GM18951 (cell line): ENCODE results near the gene GNG7.
"Not testable (repeated sequence)": the region's sequence is repeated elsewhere in the genome, so short reads cannot be mapped to it uniquely, and the experiment has no call there.

ENCODE experiments used
- POLR2A ChIP-seq: IDR thresholded peaks from 4 replicates; pipeline ENCODE4 v1.6.1; 2011; ENCODE audit warnings: mild to moderate bottlenecking; ENCODE audit not compliant: insufficient read length, insufficient read depth; ENCODE audit errors: extremely low read depth
- in situ Hi-C: fragments of 300-500 bp; cut with MboI; formaldehyde crosslinking; loops from one replicate; pipeline ENCODE4 v1.12.0; 2022; ENCODE audit warnings: low sequenced_read_pairs, mixed read lengths, inconsistent platforms; ENCODE audit not compliant: unreplicated experiment

GNG7 gene

DNA sequence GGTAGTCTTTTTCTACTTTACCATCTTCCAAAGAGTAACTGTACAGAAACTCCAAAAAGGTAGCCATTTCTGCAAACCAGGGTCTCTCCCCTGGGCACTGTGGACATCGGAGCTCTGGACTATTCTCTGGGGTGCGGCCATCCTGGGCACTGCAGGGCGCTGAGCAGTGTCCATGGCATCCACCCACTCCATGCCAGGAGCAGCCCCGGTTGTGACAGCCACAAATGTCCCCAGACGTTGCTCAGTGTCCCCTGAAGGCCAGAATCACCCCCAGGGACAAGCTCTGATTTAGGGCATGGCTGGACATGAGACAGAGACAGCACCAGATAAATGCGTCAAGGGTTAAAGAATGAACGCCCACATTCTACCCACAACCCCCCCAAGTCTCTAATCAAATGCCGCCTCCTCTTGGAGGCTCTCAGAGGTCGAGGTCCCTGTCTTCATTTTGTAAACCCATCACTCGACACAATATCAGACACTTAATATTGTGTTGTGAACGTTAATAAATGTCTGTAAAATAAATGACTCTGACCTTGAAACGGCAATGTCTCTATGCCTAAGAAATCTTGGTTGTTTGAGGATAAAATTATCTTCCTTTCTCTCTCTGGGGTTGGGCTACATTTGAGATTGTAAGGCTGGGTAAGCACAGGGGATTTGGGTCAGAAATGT lies 8.9 kb downstream of the GNG7 start:
- no peak for TF ChIP-seq POLR2A
- in situ Hi-C loops = no loop called here

DNA sequence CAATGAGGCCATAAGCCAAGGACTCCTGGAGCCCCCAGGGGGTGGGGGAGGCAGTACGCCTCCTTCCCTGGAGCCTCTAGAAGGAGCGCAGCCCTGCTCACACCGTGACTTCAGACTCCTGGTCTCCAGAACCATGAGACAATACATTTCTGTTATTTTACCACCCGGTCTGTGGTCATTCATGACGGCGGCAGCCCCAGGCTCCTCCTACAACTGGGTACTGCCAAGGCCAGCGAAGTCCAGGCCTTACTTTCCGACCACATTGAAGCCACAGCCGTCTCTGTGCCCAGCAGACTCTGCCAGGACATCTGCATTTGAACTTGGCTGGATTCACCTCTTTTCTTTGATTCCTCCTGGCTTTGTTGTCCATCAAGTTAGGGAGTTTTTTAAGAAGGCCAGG lies 10.5 kb downstream of the GNG7 start:
- TF ChIP-seq POLR2A = no peak
- in situ Hi-C loops = no loop called here

DNA sequence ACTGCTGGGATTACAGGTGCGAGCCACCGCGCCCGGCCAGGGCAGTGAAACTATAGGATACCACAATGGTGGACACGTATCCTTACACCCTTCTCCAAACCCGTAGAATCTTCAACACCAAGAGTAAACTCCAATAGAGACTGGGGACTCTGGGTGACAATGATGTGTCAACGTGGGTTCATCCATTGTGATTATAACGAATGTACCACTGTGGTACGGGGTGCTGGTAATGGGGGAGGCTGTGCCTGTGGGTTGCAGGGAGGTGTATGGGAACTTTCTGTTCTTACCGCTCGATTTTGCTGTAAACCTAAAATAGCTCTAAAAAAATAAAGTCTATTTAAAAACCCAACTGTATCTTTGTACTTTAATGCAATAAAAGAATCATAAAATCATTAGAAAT lies 11.6 kb downstream of the GNG7 start:
- TF ChIP-seq POLR2A = no peak
- in situ Hi-C loops = no loop called here

DNA sequence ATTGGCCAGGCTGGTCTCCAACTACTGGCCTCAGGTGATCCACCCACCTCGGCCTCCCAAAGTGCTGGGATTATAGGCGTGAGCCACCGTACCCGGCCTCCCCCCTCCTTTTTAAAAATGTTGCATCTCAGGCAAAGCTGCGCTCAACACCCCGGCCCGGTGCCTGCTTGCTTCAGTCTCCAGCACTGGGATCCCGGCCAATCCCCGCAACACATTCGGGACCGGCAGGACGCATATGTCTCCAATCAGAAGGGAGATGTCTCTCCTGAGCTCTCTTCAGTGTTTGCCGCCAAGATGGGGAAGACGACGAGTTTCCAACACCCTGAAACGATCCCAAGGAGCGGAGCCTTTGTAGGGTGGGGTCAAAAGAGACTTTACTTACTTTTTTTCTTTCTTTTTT lies 16.1 kb downstream of the GNG7 start:
- TF ChIP-seq POLR2A = no peak
- in situ Hi-C loops = no loop called here

DNA sequence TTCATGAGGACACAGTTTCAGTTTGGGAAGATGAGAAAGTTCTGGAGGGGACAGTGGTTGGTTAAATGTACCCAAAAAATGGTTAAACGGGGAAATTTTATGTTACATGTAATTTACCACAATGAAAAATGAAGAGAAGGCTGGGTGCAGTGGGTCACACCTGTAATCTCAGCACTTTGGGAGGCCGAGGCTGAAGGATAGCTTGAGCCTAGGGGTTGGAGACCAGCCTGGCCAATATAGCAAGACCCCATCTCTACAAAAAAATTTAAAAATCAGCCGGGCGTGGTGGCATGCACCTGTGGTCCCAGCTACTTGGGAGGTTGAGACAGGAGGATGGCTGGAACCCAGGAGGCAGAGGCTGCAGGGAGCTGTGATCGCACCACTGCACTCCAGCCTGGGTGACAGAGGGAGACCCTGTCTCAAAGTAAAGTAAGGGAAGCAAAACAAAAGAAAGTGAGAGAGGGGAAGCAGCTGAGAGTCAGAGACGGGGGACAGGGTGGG lies 17.2 kb downstream of the GNG7 start:
- in situ Hi-C loops = no loop called here
- no peak for TF ChIP-seq POLR2A

DNA sequence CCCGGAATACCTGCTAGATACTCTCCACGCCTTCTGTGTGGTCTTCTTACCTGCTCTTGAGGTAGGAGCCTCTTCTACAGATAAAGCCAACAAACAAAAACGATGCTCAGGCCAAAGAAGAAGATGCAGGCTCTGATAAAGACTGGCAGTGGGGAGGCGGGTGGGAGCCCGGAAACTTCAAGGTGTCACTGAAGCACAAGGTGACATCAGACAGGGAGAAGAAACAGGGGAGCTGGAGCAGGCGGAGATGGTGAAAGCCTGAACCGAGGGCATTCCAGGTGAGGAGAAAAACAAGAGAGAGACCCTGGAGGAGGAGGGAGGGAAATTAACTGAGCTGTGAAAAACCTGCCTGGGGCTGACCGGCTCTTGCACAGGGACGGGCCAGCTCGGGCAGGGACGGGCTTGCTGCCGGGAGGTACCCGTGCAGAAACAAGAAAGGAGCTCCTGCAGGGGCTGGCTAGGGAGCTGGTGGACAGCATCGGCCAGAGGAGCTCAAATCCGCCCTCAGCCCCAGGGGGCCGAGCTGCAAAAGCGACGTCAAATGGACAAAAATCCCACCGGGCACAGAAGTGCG lies 19.0 kb downstream of the GNG7 start:
- in situ Hi-C loops = no loop called here
- no peak for TF ChIP-seq POLR2A

DNA sequence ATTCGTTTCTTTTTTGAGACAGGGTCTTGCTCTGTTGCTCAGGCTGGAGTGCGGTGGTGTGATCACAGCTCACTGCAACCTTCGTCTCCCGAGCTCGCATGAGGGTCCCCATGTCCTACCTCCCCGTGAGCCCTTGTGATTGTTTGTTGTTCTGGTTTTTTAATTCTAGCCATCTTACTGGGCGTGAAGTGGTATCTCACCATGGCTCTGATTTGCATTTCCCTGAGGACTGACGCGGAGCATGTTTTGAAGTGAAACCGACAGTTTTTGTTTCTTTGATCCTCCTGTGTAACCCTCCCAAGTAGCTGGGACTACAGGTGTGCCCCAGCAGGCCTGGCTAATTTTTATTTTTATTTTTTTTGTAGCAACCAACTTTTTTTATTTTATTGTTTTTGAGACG lies 21.7 kb downstream of the GNG7 start:
- in situ Hi-C loops = no loop called here
- no peak for TF ChIP-seq POLR2A

DNA sequence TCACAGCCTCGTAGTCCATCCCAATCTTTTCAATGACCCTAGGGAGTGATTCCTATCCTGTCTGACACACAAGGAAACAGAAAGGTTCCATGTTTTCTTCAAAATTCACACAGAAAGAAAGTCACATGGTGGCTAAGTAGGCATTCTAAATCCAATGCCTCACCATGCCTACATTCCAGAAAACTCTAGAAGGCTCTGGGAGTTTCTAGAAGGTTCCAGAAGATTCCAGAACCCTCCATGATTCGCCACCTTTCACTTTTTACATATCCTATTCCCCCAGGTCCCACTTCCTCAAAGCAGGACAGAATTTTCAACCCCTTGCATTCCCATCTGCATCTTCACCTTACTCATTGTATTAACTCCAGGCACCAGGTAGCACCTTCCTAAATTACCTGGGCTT lies 23.1 kb downstream of the GNG7 start:
- in situ Hi-C loops = no loop called here
- TF ChIP-seq POLR2A = no peak

DNA sequence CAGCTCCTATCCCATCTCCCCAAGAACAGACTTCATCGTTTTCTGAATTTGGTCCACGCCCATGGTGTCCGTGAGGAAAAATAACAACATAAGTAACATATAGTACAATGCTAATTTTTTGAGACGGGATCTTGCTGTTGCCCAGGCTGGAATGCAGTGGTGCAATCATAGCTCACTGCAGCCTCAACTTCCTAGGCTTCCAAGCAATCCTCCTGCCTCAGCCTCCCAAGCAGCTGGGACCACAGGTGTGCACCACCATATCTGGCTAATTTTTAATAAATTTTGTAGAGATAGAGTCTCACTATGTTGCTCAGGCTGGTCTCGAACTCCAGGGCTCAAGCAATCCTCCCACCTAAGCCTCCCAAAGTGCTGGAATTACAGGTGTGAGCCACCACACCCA lies 23.5 kb downstream of the GNG7 start:
- in situ Hi-C loops = not testable (repeated sequence)

DNA sequence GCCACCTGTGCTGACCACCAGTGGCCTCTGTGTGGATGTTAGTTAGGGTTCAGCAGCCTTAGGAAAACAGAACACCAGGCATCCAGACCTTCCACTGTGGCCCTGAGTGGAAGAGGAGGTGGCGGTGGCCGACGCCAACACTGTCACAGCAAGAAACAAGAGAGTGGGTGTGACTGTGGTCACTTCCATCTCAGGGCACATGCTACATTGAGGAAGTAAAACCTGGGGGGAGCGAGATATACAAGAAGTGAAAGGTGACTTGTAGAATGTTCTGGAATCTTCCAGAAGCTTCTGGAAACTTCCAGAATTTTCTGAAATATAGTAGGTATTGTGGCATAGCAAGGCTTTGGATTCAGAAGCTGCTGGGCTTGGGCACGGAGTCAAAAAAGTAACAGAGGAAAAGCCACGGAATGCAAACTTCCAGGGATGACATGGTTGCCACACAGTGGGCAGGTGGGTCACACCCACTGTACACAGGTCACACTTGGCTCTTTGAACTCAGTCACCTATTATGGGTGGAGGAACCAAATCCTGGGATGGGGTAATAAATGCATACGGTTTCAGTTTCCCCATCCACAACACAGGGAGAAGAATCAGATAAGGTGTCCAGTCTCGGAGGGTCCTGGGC lies 24.3 kb downstream of the GNG7 start:
- TF ChIP-seq POLR2A = no peak
- in situ Hi-C loops = no loop called here

DNA sequence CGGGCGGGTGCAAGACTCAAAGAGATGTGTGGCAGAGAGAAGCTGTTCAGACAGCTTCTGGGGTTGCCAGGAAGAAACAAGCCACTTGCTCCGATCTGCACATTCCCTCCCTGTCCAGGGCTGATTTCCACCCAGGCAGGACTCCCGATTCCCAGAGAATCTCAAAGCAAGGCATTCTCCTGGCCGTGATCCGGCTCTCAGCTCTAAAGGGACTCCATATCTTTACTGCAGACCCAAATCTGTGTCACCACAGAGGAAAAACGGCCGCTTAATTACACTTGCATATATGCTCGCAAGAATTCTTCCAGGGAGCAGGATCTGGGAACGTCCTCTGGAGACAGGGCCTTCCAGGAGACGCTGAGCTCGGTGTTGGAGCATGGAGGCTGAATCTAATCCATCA lies 25.7 kb downstream of the GNG7 start:
- TF ChIP-seq POLR2A = no peak
- in situ Hi-C loops = no loop called here

DNA sequence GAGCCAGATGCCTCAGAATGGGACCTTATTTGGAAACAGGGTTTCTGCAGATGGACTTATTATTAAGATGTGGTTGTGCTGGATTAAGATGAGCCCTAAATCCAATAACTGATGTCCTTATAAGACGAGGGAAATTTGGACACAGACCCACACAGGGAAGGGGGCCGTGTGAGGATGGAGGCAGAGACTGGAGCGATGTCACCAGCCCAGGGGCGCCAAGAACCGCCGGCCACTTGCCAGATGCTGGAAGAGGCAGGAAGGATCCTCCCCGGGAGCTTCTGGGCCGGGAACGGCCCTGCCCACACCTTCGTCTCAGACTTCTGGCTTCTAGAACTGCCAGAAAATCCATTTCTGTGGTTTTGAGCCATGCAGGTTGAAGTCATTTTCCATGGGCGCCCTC lies 26.6 kb downstream of the GNG7 start:
- in situ Hi-C loops = no loop called here
- no peak for TF ChIP-seq POLR2A

DNA sequence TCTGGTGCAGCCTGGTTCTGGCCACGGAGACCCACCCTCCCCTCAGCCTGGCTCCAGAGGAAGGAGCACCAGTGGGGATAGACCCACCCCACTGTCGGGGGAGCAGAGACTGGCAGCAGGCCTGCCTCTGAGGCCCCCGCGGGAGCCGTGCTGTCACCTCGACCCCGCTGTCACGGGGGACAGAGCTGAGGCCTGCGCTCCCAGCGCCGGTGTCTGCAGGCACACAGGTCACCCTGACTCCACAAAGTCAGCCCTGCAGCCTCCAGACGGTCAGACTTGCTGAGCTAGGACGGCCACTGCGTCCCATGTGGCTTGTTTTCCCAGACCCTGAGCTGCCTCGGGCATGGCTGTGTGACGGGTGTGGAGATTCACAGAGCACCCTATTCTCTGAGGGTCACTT lies 32.3 kb downstream of the GNG7 start:
- no peak for TF ChIP-seq POLR2A
- in situ Hi-C loops = no loop called here

DNA sequence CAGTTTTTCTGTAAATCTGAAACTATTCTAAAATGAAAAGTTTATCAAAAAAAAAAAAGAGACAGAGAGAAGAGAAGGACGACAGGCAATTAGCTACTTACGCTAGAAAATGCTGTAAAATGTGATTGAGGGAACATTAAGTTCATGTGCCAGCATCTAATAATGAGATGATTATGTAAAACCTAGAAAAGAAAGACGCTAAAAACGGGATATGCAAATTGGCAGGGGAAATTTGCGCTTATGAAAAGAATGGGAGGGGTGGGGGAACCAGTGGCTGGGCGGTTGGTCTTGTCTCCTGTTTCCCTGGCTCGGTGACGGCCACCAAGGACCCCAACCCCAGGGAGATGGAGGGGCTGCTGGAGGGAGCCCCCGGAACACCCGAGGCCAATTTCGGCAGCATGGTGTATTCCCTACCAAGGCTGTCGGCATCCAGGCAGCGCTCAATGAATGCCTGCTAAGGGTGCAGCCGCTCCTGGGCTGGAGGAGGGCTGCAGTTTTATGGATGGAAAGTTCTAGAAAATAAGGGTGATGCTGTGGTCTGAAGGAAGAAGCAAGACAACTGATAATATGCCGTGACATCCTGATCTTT lies 34.2 kb downstream of the GNG7 start:
- in situ Hi-C loops = no loop called here
- TF ChIP-seq POLR2A = no peak

DNA sequence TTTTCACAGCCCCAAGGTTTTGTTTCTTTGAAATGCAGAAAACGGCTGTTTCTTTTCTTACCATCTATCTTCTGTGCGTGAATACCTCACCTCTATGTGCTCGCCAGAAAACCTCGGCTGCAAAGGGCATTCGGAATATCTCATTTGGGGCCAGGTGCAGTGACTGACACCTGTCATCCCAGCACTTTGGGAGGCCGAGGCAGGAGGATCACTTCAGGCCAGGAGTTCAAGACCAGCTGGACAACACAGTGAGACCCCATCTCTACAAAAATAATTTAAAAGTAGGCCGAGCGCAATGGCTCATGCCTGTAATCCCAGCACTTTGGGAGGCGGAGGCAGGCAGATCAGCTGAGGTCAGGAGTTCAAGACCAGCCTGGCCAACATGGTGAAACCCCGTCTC lies 35.1 kb downstream of the GNG7 start:
- in situ Hi-C loops = not testable (repeated sequence)
